Smooth muscle cell (in vitro differentiated cells): Measurements from ENCODE around the gene OBP2A. TPM values are rescaled to one million over a fixed set of nuclear protein-coding genes. Genes with fewer than 3 reads are reported as not detected.

Experiments
- DNase-seq: peaks from one replicate; lab custom pipeline; 2025; ENCODE audit not compliant: unreplicated experiment; lab: John Stamatoyannopoulos, UW
- H2AFZ ChIP-seq: fragments of 200-600 bp; sonication (generic); 2 replicates; pipeline ENCODE4 v1.6.0; 2016; ENCODE audit warnings: antibody characterized with exemption, low read depth, mild to moderate bottlenecking
- H3F3A ChIP-seq: fragments of 200-600 bp; sonication (generic); 2 replicates; pipeline ENCODE4 v1.6.0; 2017; ENCODE audit warnings: antibody characterized with exemption, low read depth
- H3K27ac ChIP-seq: fragments of 200-600 bp; sonication (generic); 2 replicates; pipeline ENCODE4 v1.5.1; 2016; ENCODE audit warnings: low read depth, mild to moderate bottlenecking
- H3K27me3 ChIP-seq: fragments of 200-600 bp; sonication (generic); 2 replicates; pipeline ENCODE4 v1.6.1; 2016; ENCODE audit warnings: low read depth, mild to moderate bottlenecking
- H3K36me3 ChIP-seq: fragments of 200-600 bp; sonication (generic); 2 replicates; pipeline ENCODE4 v1.5.1; 2016; ENCODE audit warnings: low read depth
- H3K4me1 ChIP-seq: fragments of 200-600 bp; sonication (generic); 2 replicates; pipeline ENCODE4 v1.5.1; 2016; ENCODE audit warnings: low read depth
- H3K4me2 ChIP-seq: fragments of 200-600 bp; sonication (generic); 2 replicates; pipeline ENCODE4 v1.6.0; 2016; ENCODE audit warnings: mild to moderate bottlenecking
- H3K4me3 ChIP-seq: fragments of 200-600 bp; sonication (generic); 2 replicates; pipeline ENCODE4 v1.5.1; 2016; ENCODE audit warnings: mild to moderate bottlenecking
- H3K79me2 ChIP-seq: fragments of 200-600 bp; sonication (generic); 2 replicates; pipeline ENCODE4 v1.6.0; 2016; ENCODE audit warnings: low read depth, mild to moderate bottlenecking
- H3K9ac ChIP-seq: fragments of 200-600 bp; sonication (generic); 2 replicates; pipeline ENCODE4 v1.6.0; 2016; ENCODE audit warnings: low read depth
- H3K9me3 ChIP-seq: fragments of 200-600 bp; sonication (generic); replicated peaks from 2 replicates; pipeline ENCODE4 v1.5.1; 2016; ENCODE audit warnings: low read depth
- H4K20me1 ChIP-seq: fragments of 200-600 bp; sonication (generic); 2 replicates; pipeline ENCODE4 v1.6.0; 2016; ENCODE audit warnings: low read depth
- WGBS: methylation state at CpG from one replicate; pipeline ENCODE4 v1.1.7; 2016; ENCODE audit warnings: low lambda C conversion rate; 5-methylcytosine and 5-hydroxymethylcytosine counted together
- polyA plus RNA-seq: library from polyadenylated mRNA; unstranded; fragments of >200 nt; fragmentation: Nextera tagmentation; extraction: Ambion mirVana; gene quantifications from 2 replicates; pipeline ENCODE4 v1.2.1, GENCODE V29; 2016
- total RNA-seq: library from RNA; depleted of rRNA; stranded (reverse); fragments of >200 nt; gene quantifications from 2 replicates; pipeline ENCODE4 v1.2.3, GENCODE V29; 2014
- TF ChIP-seq, protein P1 (sequence below): fragments of 200-600 bp; sonication (generic); IDR thresholded peaks from 2 replicates; pipeline ENCODE4 v1.5.1; 2017; ENCODE audit warnings: borderline replicate concordance, mild to moderate bottlenecking, antibody characterized with exemption; ENCODE audit not compliant: insufficient read depth, poor library complexity, severe bottlenecking

Gene OBP2A
- total and polyA plus RNA-seq, 2 experiments from 2014 or later, result 0.61 TPM; not detected in 1

DNA sequence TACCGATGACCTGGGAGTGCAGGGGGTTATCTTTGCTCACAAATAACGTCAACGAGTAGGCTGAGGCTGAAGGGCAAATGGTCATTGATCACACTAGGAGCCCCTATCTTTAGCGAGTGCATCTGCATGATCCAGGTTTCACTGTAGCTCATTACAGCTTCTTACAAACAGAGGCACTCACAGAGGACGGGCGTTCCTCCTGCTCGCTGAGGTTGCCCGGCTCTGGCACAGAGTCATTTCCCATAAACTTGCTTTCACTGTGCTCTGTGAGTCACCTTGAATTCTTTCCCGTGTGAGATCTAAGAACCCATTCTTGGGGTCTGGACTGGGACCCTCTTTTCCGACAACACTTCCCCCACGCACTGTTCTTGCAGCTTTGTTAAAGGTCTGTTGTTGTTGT lies 13.7 kb downstream of the OBP2A start:
- WGBS, result 77% methylated on average over 11 of the region's 11 CpGs
- H3K27ac ChIP-seq, result no peak overlapping the region
- H3K27me3 ChIP-seq, result no peaks in the 10 kb centered on the region
- no peak overlapping the region for H3K4me3 ChIP-seq
- DNase-seq, result no peak
- TF ChIP-seq, protein P1, sequence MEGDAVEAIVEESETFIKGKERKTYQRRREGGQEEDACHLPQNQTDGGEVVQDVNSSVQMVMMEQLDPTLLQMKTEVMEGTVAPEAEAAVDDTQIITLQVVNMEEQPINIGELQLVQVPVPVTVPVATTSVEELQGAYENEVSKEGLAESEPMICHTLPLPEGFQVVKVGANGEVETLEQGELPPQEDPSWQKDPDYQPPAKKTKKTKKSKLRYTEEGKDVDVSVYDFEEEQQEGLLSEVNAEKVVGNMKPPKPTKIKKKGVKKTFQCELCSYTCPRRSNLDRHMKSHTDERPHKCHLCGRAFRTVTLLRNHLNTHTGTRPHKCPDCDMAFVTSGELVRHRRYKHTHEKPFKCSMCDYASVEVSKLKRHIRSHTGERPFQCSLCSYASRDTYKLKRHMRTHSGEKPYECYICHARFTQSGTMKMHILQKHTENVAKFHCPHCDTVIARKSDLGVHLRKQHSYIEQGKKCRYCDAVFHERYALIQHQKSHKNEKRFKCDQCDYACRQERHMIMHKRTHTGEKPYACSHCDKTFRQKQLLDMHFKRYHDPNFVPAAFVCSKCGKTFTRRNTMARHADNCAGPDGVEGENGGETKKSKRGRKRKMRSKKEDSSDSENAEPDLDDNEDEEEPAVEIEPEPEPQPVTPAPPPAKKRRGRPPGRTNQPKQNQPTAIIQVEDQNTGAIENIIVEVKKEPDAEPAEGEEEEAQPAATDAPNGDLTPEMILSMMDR, result no peak
- no peaks in the 10 kb centered on the region for H3K36me3 ChIP-seq
- no peaks in the 10 kb centered on the region for H3K79me2 ChIP-seq
- H3F3A ChIP-seq, result no peaks in the 10 kb centered on the region
- no peaks in the 10 kb centered on the region for H3K9me3 ChIP-seq
- H3K9ac ChIP-seq, result no peak overlapping the region
- no peaks in the 10 kb centered on the region for H4K20me1 ChIP-seq
- no peaks in the 10 kb centered on the region for H3K4me1 ChIP-seq
- no peak overlapping the region for H3K4me2 ChIP-seq
- no peak overlapping the region for H2AFZ ChIP-seq

- Histone ChIP-seq H4K20me1 (no peaks in the 10 kb centered on the region), H3K27ac (no peak within 1 kb of the TSS), H3K9me3 (no peaks in the 10 kb centered on the region), H3K9ac (no peak within 1 kb of the TSS), H2AFZ (no peak within 1 kb of the TSS), H3K79me2 (no peaks in the 10 kb centered on the region), H3K27me3 (no peaks in the 10 kb centered on the region), H3K4me2 (no peak within 1 kb of the TSS), H3K4me3 (no peak within 1 kb of the TSS), H3K4me1 (no peaks in the 10 kb centered on the region), H3F3A (no peaks in the 10 kb centered on the region), H3K36me3 (no peaks in the 10 kb centered on the region)
- TF ChIP-seq, protein P1, result no peak
- no peak for DNase-seq
- 88% methylated on average over 20 of the region's 20 CpGs for WGBS
Observed at GRCh38 chr9:135561391-135562234, 15.7 kb downstream of the OBP2A start, which contains the start of gene PAEP. TSS of gene PAEP (plus strand) at chr9:135561756.

DNA sequence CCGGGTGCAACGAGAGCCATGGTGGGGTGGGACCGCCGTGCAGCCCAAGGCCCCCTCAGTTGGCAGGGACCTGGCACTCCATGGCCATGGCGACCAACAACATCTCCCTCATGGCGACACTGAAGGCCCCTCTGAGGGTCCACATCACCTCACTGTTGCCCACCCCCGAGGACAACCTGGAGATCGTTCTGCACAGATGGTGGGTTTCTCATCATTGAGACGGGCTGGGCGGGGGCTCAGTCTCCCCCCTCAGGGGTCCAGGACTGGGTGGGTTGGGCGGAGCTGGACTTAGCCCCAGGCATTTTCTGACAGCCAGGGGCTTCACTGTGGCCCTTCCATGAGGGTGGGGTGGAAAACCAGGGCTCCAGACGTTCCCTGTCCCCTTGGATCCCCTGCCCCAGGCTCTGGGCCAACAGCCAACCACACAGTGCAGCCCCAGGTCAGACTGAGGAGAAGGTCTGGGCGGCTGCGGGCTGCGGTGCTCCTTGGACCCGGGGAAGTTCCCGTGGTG lies 16.4 kb downstream of the OBP2A start:
- no peak for DNase-seq
- WGBS, result 93% methylated on average over 16 of the region's 17 CpGs
- TF ChIP-seq, protein P1, result no peak

More for the DNA sequence above, 16.4 kb downstream of the OBP2A start:
- no peaks in the 10 kb centered on the region for H4K20me1 ChIP-seq
- no peaks in the 10 kb centered on the region for H3K79me2 ChIP-seq
- H3K4me3 ChIP-seq, result no peak overlapping the region
- no peaks in the 10 kb centered on the region for H3K27me3 ChIP-seq
- H3K9ac ChIP-seq, result no peak overlapping the region
- H2AFZ ChIP-seq, result no peak overlapping the region
- H3K36me3 ChIP-seq, result no peaks in the 10 kb centered on the region
- no peak overlapping the region for H3K27ac ChIP-seq
- no peaks in the 10 kb centered on the region for H3F3A ChIP-seq
- H3K4me2 ChIP-seq, result no peak overlapping the region
- H3K4me1 ChIP-seq, result no peaks in the 10 kb centered on the region
- no peaks in the 10 kb centered on the region for H3K9me3 ChIP-seq
